A673 (cell line): ENCODE measurements around the gene SLC25A36.

Experiments used
- CTCF ChIP-seq: fragments of 300-800, 200-600 bp; sonication (generic); conservative IDR thresholded peaks from 2 replicates; pipeline ENCODE4 v1.5.1; 2017; ENCODE audit warnings: low read depth, mild to moderate bottlenecking, antibody characterized with exemption, low read length, moderate library complexity, mixed read lengths
- EZH2 ChIP-seq: fragments of 200-600 bp; sonication (generic); IDR thresholded peaks from 2 replicates; pipeline ENCODE4 v1.6.1; 2017; ENCODE audit warnings: borderline replicate concordance, low read depth, mild to moderate bottlenecking, mixed read lengths, antibody characterized with exemption, low read length; ENCODE audit not compliant: poor library complexity, severe bottlenecking

- TF ChIP-seq CTCF = no peak
- TF ChIP-seq EZH2 = no peak
Measured at GRCh38 chr3:140916603-140917002, 25.0 kb upstream of the SLC25A36 start.
